Stimulated activated CD8-positive, alpha-beta memory T cell treated with anti-CD3 and anti-CD28 coated beads, Interleukin-12 subunit alpha, Interleukin-12 subunit beta, amount 100 ng/mL, for 1 hour (primary cell): ENCODE measurements around the gene COL20A1.
"Not testable (repeated sequence)": the region's sequence is repeated elsewhere in the genome, so short reads cannot be mapped to it uniquely, and the experiment has no call there.

Experiments
- DNase-seq: peaks from one replicate; pipeline ENCODE4 v3.0.0-alpha.2; 2020; ENCODE audit warnings: low read depth

Gene COL20A1

GRCh38 chr20:63334356-63334755 lies 41.4 kb downstream of the COL20A1 start:
- DNase-seq: no peak

DNA sequence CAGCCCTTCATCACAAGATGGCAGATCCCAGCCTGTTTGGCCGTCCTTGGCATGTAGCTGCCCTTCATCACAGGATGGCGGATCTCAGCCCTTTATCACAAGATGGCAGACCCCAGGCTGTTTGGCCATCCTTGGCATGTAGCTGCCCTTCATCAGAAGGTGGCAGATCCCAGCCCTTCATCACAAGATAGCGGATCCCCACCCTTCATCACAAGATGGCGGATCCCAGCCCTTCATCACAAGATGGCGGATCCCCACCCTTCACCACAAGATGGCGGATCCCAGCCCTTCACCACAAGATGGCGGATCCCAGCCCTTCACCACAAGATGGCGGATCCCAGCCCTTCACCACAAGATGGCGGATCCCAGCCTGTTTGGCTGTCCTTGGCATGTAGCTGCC lies 42.1 kb downstream of the COL20A1 start:
- DNase-seq: not testable (repeated sequence)

GRCh38 chr20:63335711-63336110 lies 42.7 kb downstream of the COL20A1 start:
- DNase-seq: no peak

GRCh38 chr20:63336232-63336752 lies 43.3 kb downstream of the COL20A1 start:
- no peak for DNase-seq

DNA sequence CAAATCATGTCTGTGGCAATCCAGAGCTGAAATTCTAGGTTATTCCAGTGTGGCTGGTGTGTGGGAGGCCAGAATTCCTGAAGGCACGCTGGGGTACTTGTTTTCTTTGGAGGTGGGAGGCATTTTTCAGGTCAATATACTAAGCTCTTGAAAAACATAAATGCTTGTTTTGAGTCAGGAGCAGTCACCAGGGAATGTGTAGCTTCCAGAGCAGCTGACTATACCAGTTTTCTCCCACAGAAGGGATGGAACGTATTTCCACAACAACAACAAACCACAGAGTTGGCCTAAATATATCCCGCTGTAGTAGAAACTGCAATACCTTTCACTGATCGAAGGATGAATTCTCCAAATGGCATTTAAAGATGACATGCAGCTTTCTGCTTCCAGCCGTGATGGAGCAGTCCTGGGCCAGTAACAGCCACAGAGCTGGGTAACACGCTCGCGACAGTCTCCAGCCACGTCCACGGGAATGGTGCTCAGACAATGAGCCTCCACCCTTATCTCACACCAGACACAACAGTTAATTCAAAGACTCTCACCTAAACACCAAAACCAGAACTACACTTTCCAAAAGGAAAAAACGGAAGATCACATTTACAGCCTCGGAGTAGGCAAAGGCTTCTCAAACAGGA lies 44.9 kb downstream of the COL20A1 start:
- DNase-seq: no peak

- DNase-seq: not testable (repeated sequence)
Observed at GRCh38 chr20:63339154-63340094, 46.4 kb downstream of the COL20A1 start.

- DNase-seq: not testable (repeated sequence)
Observed at GRCh38 chr20:63340158-63340688, 47.2 kb downstream of the COL20A1 start.

DNA sequence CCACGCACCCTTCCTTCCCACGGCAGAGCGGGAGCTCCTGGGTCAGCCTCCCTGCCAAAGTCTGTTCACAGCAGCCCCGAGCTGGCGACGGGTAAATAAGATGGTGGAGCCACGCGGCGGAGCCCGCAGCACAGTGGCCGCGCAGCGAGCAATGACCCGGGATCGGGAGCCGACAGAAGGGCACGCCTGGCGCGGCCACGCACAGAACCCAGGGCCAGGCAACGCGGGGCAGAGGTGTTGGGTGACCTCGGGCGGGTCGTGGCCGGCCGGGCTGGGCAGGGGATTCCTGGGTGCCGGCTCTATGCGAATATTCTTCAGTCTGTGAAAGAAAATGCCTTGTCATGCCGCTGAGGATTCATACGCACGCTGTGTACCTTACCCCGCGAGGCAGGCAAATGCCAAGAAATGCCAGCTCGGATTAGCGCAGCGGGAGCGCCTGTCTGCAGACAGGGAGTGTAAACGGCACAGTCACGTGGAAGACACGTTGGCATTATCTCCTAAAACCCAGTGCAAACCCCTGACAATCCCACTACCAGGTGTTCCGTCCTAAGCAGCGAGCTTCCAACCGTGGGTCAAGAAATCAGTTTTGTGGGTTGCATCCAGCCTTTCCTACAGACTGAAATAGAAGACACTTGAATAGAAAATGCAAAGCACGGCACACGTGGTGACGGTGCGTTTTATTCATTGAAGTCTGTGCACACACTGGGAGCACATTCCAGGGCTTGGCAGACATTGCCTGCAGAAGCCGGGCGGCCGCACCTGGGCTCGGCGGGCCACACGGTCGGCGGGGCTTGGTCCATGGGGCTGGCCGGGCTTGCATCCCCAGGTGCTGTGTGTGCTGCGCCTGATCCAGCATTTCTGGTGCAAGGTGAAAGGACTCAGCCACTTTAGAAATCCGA lies 49.8 kb downstream of the COL20A1 start:
- no peak for DNase-seq

GRCh38 chr20:63343460-63344445 lies 50.8 kb downstream of the COL20A1 start:
- no peak for DNase-seq

- no peak for DNase-seq
Observed at GRCh38 chr20:63344616-63345327, 51.8 kb downstream of the COL20A1 start.

DNA sequence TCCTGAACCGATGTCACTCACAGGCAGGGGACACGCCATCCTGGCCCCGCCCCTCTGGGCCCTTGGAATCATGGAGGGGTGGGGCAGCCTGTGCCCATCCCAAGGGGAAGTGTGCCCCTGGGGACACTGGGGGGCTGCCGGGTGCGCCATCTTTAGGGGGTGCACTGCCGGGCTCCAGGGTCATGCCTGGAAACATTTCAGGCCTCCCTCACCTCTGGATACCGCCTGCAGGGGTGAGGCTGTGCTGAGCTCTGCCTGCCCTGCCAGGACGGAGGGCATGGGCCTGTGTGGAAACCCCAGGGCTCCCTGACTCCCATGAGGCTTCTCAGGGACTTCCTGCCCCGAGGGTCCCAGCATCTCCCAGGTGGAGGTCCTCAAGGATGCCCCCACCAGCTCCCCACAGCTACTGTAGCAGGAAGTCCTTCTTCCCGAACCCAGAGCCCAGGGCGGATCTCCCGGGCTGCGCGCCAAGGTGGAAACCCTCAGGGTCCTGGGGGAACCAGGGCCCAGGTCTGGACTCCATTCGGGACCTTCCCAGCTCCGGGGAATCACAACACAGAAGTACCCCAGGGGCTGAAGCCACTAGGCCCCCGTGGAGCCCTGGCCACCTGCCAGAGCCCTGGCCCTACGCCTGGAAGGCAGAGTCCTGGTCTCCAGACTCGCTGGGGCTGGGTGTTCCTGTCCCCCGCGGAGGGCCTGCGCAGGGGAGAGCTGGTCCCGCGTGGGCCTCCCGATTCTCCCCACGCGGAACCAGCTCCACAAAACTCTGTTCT lies 52.5 kb downstream of the COL20A1 start:
- no peak for DNase-seq

GRCh38 chr20:63346131-63347080 lies 53.4 kb downstream of the COL20A1 start:
- DNase-seq: no peak

- DNase-seq: no peak
Observed at GRCh38 chr20:63347081-63347741, 54.2 kb downstream of the COL20A1 start.

DNA sequence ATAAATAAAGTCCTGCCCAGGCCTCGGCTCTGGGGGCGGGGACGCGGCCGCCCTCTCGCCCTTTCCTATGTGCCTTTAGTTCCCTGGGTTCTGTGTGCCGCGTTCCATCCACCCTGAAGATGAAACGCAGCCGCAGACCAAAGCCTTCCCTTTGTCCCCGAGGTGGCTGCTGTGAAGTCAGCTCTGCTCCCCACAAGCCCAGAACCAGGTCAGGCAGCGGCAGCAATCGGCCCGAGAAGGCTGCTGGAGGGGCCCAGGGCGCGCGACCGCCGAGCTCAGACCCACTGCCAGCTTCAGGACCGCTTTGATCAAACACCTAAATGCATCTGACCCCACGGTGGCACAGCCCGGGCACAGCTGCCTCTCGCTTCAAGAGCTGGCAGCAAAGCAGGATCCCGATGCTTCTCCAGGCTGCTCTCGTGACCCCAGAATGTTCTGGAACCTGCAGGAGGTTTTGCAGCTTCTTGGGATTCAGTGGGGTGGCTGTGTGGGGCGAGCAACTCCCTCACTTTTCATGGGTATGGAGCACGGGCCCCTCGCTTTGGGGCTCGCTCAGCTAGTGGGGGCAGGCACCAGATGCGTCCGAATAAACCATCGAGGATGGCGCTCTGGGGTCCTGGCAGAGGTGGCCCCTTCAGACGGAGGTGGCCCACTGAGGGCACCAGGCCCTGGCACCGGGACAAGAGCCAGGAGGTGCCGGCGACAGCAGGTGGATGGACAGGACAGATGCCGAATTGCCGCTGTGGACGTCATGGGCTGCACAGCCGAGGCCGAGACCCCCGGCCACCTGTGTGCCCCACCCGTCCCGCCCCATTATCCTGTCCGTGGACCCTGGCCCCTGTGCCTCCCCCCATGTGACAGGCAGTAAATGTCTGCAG lies 55.2 kb downstream of the COL20A1 start:
- no peak for DNase-seq

GRCh38 chr20:63348828-63349515 lies 56.0 kb downstream of the COL20A1 start:
- DNase-seq: no peak

- DNase-seq: no peak
Observed at GRCh38 chr20:63349516-63349895, 56.5 kb downstream of the COL20A1 start.
